Psoas muscle (tissue), 8 donors: ENCODE measurements around the gene DDOST. TPM values are rescaled to one million over a fixed set of nuclear protein-coding genes. Genes with fewer than 3 reads are reported as not detected.

Source experiments
- ATAC-seq, 4 donors: fragments of 200-7000 bp; cut with Tn5 transposase; one replicate each; pipeline ENCODE4 v1.9.1; 2020; ENCODE audit warnings: moderate library complexity in 3 of 4, mild to moderate bottlenecking in 2 of 4
- DNase-seq, 2 donors: peaks; one replicate each; pipeline ENCODE4 v3.0.0-alpha.2; 2020
- H3K27ac ChIP-seq: fragments of 200-600 bp; one replicate; pipeline ENCODE4 v1.8.0; 2022
- H3K27me3 ChIP-seq, 3 donors: fragments of 200-600 bp in 1 of 3; one replicate each; pipeline versions ENCODE4 v1.6.1 to v1.8.0; 2013 to 2022; ENCODE audit warnings: low read length in 2 of 3, mild to moderate bottlenecking in 2 of 3, moderate library complexity in 1 of 3; ENCODE audit not compliant: insufficient read depth in 3 of 3
- H3K36me3 ChIP-seq, 2 donors: fragments of 200-600 bp in 1 of 2; one replicate each; pipeline versions ENCODE4 v1.6.1 to v1.8.0; 2013 to 2022; ENCODE audit warnings: low read depth in 1 of 2, mild to moderate bottlenecking in 1 of 2, moderate library complexity in 1 of 2; ENCODE audit not compliant: insufficient read depth in 1 of 2
- H3K4me1 ChIP-seq: fragments of 200-600 bp; one replicate; pipeline ENCODE4 v1.8.0; 2022
- H3K4me3 ChIP-seq: fragments of 200-600 bp; one replicate; pipeline ENCODE4 v1.8.0; 2022; ENCODE audit warnings: mild to moderate bottlenecking
- H3K9me3 ChIP-seq: fragments of 200-600 bp; one replicate; pipeline ENCODE4 v1.8.0; 2022
- CTCF ChIP-seq: fragments of 200-600 bp; IDR thresholded peaks from one replicate; pipeline ENCODE4 v1.8.0; 2022; ENCODE audit warnings: antibody characterized with exemption
- WGBS, 3 donors: extraction: QIAGEN DNeasy Blood & Tissue Kit; methylation state at CpG; one replicate each; pipeline versions ENCODE4 v1.1.6 to v1.1.7; 2013; 5-methylcytosine and 5-hydroxymethylcytosine counted together
- intact Hi-C, 2 donors: fragments of 100-400 bp; cut with DNase I; formaldehyde crosslinking; loops; one replicate each; pipeline versions ENCODE4 v1.11.0 to v1.14.2; 2022
- polyA plus RNA-seq, 3 donors: library from polyadenylated mRNA; stranded (reverse); fragments of 200-250 nt; gene quantifications; one replicate each; pipeline ENCODE4 v1.2.3, GENCODE V29; 2013
- total RNA-seq, 4 donors: library from RNA; stranded (reverse); fragmentation: NEBNext Ultra II Directional in 2 of 4; extraction: Animal tissue kit (Norgen Biotek cat#: 25700) in 2 of 4; gene quantifications; one replicate each; pipeline versions ENCODE4 v1.2.1 to v1.2.4, GENCODE V29; 2021 to 2023
- donor health status: healthy with polysubstance abuse.
- donor health status: DM: no; HTN: no; CAD: no; lungs with moderate emphysema.
- donor health status: Bipolar disorder and iron deficiency.
- donor health status: healthy.
- donor health status: DM: yes; HTN: yes; CAD: no.
- donor health status: DM: no; HTN: no; CAD: no.
- donor health status: DM: no; HTN: no; CAD: no.
- donor health status: DM: yes; HTN: yes; CAD: no.

Gene DDOST
- total and polyA plus RNA-seq, 7 donors, result 43.0 to 97.1 (median 63.3) TPM

GRCh38 chr1:20663365-20663764 is 2.2 kb upstream of the DDOST start:
- no peak overlapping the region for H3K27ac ChIP-seq
- peaks cover 0 to 11% of the 10 kb centered on the region in 2 donors for H3K36me3 ChIP-seq
- peaks cover 26% of the 10 kb centered on the region for H3K4me1 ChIP-seq
- ATAC-seq, result no peak
- no peaks in the 10 kb centered on the region for H3K27me3 ChIP-seq
- no peak for DNase-seq
- H3K9me3 ChIP-seq, result no peaks in the 10 kb centered on the region
- 86 to 92% (median 89%) methylated on average over 1 of the region's 1 CpG for WGBS, 3 donors
- intact Hi-C loops, result no loop called here
- no peak for TF ChIP-seq CTCF
- no peak overlapping the region for H3K4me3 ChIP-seq

- intact Hi-C loops, result no loop called here
- Histone ChIP-seq H3K36me3 (peaks cover 0 to 24% of the 10 kb centered on the region in 2 donors), H3K9me3 (no peaks in the 10 kb centered on the region), H3K4me1 (peaks cover 26% of the 10 kb centered on the region), H3K4me3 (peak overlapping the region; percentile 92), H3K27ac (peak overlapping the region; percentile 93), H3K27me3 (no peaks in the 10 kb centered on the region)
- no peak for DNase-seq
- 50 to 61% (median 53%) methylated on average over 7 of the region's 7 CpGs for WGBS, 3 donors
- no peak for ATAC-seq
- TF ChIP-seq CTCF, result no peak
Measured at GRCh38 chr1:20662110-20662475, 924 bp upstream of the DDOST start.

GRCh38 chr1:20660847-20661206 is 342 bp downstream of the DDOST start:
- 1% methylated on average over 17 to 20 of the region's 20 CpGs for WGBS, 3 donors
- Histone ChIP-seq H3K36me3 (peaks cover 0 to 37% of the 10 kb centered on the region in 2 donors), H3K27me3 (no peaks in the 10 kb centered on the region), H3K9me3 (no peaks in the 10 kb centered on the region), H3K4me1 (peaks cover 30% of the 10 kb centered on the region), H3K27ac (peak overlapping the region; percentile 93), H3K4me3 (peak overlapping the region; percentile 92)
- DNase-seq (peak in 1 of 2 donors; percentile 52), ATAC-seq (no peak)
- no peak for TF ChIP-seq CTCF
- intact Hi-C loops, result no loop called here

GRCh38 chr1:20660363-20660762 is 806 bp downstream of the DDOST start:
- intact Hi-C loops, result no loop called here
- no peak for TF ChIP-seq CTCF
- H3K9me3 ChIP-seq, result no peaks in the 10 kb centered on the region
- DNase-seq (no peak), ATAC-seq (no peak)
- H3K4me1 ChIP-seq, result peaks cover 30% of the 10 kb centered on the region
- no peaks in the 10 kb centered on the region for H3K27me3 ChIP-seq
- peaks cover 2 to 41% of the 10 kb centered on the region in 2 donors for H3K36me3 ChIP-seq
- H3K4me3 ChIP-seq, result peak overlapping the region; percentile 92
- H3K27ac ChIP-seq, result no peak overlapping the region
- 19 to 25% (median 21%) methylated on average over 3 of the region's 3 CpGs for WGBS, 3 donors

GRCh38 chr1:20658166-20658915 is 2.8 kb downstream of the DDOST start:
- WGBS, 3 donors, result 63 to 74% (median 64%) methylated on average over 16 of the region's 16 CpGs
- intact Hi-C loops, result no loop called here
- Histone ChIP-seq H3K27ac (peak overlapping the region; percentile 38), H3K9me3 (no peaks in the 10 kb centered on the region), H3K4me3 (peak overlapping the region; percentile 3), H3K36me3 (peaks cover 14 to 61% of the 10 kb centered on the region in 2 donors), H3K4me1 (peaks cover 30% of the 10 kb centered on the region), H3K27me3 (no peaks in the 10 kb centered on the region)
- TF ChIP-seq CTCF, result no peak
- DNase-seq (no peak), ATAC-seq (no peak)
